WTC11 (cell line): ENCODE data around the gene ALK. TPM values are rescaled to one million over a fixed set of nuclear protein-coding genes. Genes with fewer than 3 reads are reported as not detected.

Experiments used
- ATAC-seq: fragments of 200-7000 bp; cut with Tn5 transposase; 2 replicates; pipeline ENCODE4 v1.10.0; 2021; ENCODE audit warnings: mild to moderate bottlenecking, moderate library complexity
- CTCF ChIA-PET: fragments of 300-600 bp; sonication (Branson Sonifier 250); formaldehyde crosslinking; loops from one replicate; lab custom pipeline; 2021; ENCODE audit warnings: antibody characterized with exemption; lab: Charles Lee
- POLR2A ChIA-PET: fragments of 350-600 bp; sonication (Branson Sonifier 250); formaldehyde crosslinking; loops from one replicate; lab custom pipeline; 2021; ENCODE audit warnings: antibody characterized with exemption; lab: Charles Lee
- DNase-seq: peaks from one replicate; pipeline ENCODE4 v3.0.0; 2021; ENCODE audit warnings: low spot score
- H3K27ac Mint-ChIP-seq: 2 replicates; pipeline ENCODE4 v1.8.0; 2021; ENCODE audit warnings: mixed read lengths
- H3K27me3 Mint-ChIP-seq: 2 replicates; pipeline ENCODE4 v1.8.0; 2021; ENCODE audit warnings: low read depth, mild to moderate bottlenecking, moderate library complexity, mixed read lengths
- H3K36me3 Mint-ChIP-seq: 2 replicates; pipeline ENCODE4 v1.8.0; 2021; ENCODE audit warnings: mixed read lengths
- H3K4me1 Mint-ChIP-seq: 2 replicates; pipeline ENCODE4 v1.8.0; 2022; ENCODE audit warnings: mixed read lengths
- H3K4me3 Mint-ChIP-seq: 2 replicates; pipeline ENCODE4 v1.8.0; 2021; ENCODE audit warnings: mild to moderate bottlenecking, moderate library complexity, mixed read lengths
- H3K9me3 Mint-ChIP-seq: 2 replicates; pipeline ENCODE4 v1.8.0; 2021; ENCODE audit warnings: mixed read lengths
- ESRRA ChIP-seq: sonication (generic); formaldehyde crosslinking; IDR thresholded peaks from 2 replicates; pipeline ENCODE4 v1.8.1; 2022; ENCODE audit warnings: mild to moderate bottlenecking, missing genetic modification reagents, borderline replicate concordance
- JAZF1 ChIP-seq: fragments of 250-450 bp; sonication (Bioruptor Pico); IDR thresholded peaks from 2 replicates; pipeline ENCODE4 v1.9.0; 2021; ENCODE audit warnings: moderate library complexity, mild to moderate bottlenecking, inconsistent platforms
- NFATC4 ChIP-seq: fragments of 250-450 bp; sonication (Bioruptor Pico); IDR thresholded peaks from 2 replicates; pipeline ENCODE4 v1.9.0; 2021; ENCODE audit warnings: mild to moderate bottlenecking
- OVOL2 ChIP-seq: fragments of 250-450 bp; sonication (Bioruptor Pico); IDR thresholded peaks from 2 replicates; pipeline ENCODE4 v1.9.0; 2021; ENCODE audit warnings: mild to moderate bottlenecking, borderline replicate concordance
- TEAD4 ChIP-seq: sonication (generic); formaldehyde crosslinking; IDR thresholded peaks from 2 replicates; pipeline ENCODE4 v1.8.0; 2022; ENCODE audit warnings: mild to moderate bottlenecking, missing genetic modification reagents
- ZNF121 ChIP-seq: sonication (generic); formaldehyde crosslinking; IDR thresholded peaks from 2 replicates; pipeline ENCODE4 v1.8.0; 2023; ENCODE audit warnings: missing genetic modification reagents
- ZNF396 ChIP-seq: fragments of 250-450 bp; sonication (Bioruptor Pico); IDR thresholded peaks from 2 replicates; pipeline ENCODE4 v1.8.0; 2021; ENCODE audit warnings: mild to moderate bottlenecking, moderate library complexity, borderline replicate concordance
- ZNF416 ChIP-seq: fragments of 250-450 bp; sonication (Bioruptor Pico); IDR thresholded peaks from 2 replicates; pipeline ENCODE4 v1.9.0; 2021; ENCODE audit warnings: mild to moderate bottlenecking, inconsistent platforms
- total RNA-seq: library from RNA; stranded (reverse); gene quantifications from 3 replicates; pipeline ENCODE4 v1.2.3, GENCODE V29; 2021
- TF ChIP-seq, protein P1 (sequence below): sonication (generic); formaldehyde crosslinking; IDR thresholded peaks from 2 replicates; pipeline ENCODE4 v1.8.0; 2022; ENCODE audit warnings: mild to moderate bottlenecking, missing genetic modification reagents
- TF ChIP-seq, protein P2 (sequence below): fragments of 250-450 bp; sonication (Bioruptor Pico); IDR thresholded peaks from 2 replicates; pipeline ENCODE4 v1.9.0; 2021; ENCODE audit warnings: mild to moderate bottlenecking
- TF ChIP-seq, protein P3 (sequence below): sonication (generic); formaldehyde crosslinking; IDR thresholded peaks from 2 replicates; pipeline ENCODE4 v1.8.1; 2023; ENCODE audit warnings: mild to moderate bottlenecking, moderate library complexity, missing genetic modification reagents
- TF ChIP-seq, protein P4 (sequence below): sonication (generic); formaldehyde crosslinking; IDR thresholded peaks from 2 replicates; pipeline ENCODE4 v1.8.1; 2022; ENCODE audit warnings: low read depth, mild to moderate bottlenecking, moderate library complexity, missing genetic modification reagents, borderline replicate concordance
- TF ChIP-seq, protein P5 (sequence below): sonication (generic); formaldehyde crosslinking; IDR thresholded peaks from 2 replicates; pipeline ENCODE4 v1.8.1; 2022; ENCODE audit warnings: mild to moderate bottlenecking, moderate library complexity, missing genetic modification reagents
- TF ChIP-seq, protein P6 (sequence below): sonication (generic); formaldehyde crosslinking; IDR thresholded peaks from 2 replicates; pipeline ENCODE4 v1.8.0; 2023; ENCODE audit warnings: missing genetic modification reagents
- TF ChIP-seq, protein P7 (sequence below): sonication (generic); formaldehyde crosslinking; IDR thresholded peaks from 2 replicates; pipeline ENCODE4 v1.8.1; 2023; ENCODE audit warnings: mild to moderate bottlenecking, missing genetic modification reagents
- TF ChIP-seq, protein P8 (sequence below): sonication (generic); formaldehyde crosslinking; IDR thresholded peaks from 2 replicates; pipeline ENCODE4 v1.8.0; 2022; ENCODE audit warnings: mild to moderate bottlenecking, missing genetic modification reagents
- TF ChIP-seq, protein P9 (sequence below): sonication (generic); formaldehyde crosslinking; conservative IDR thresholded peaks from 2 replicates; pipeline ENCODE4 v1.8.1; 2023; ENCODE audit warnings: mild to moderate bottlenecking, low read depth, missing genetic modification reagents, moderate library complexity

The ALK gene
- total RNA-seq, 1 experiment from 2014 or later, result not detected

DNA sequence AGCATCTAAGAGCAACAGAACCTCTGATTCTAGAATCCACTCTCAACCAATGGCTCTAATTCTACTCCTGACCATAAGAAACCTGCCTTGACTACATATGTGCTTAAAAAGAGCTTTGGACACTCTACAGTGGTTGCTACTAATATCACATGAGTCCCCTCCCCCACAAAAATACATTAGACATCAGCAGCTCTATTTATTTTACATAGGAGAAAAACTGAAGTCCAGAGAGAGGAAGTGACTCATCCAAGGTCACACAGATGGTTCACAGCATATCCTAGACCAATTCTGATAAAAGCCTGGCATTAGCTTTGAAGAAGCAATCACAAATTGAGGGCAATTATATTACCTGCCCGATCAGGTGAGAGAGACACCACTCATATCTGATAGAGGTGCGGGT, 49.8 kb downstream of the ALK start:
- TF ChIP-seq, protein P1, sequence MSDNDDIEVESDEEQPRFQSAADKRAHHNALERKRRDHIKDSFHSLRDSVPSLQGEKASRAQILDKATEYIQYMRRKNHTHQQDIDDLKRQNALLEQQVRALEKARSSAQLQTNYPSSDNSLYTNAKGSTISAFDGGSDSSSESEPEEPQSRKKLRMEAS (CRISPR knock-in tag), result no peak
- TF ChIP-seq, protein P2, sequence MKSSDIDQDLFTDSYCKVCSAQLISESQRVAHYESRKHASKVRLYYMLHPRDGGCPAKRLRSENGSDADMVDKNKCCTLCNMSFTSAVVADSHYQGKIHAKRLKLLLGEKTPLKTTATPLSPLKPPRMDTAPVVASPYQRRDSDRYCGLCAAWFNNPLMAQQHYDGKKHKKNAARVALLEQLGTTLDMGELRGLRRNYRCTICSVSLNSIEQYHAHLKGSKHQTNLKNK, result no peak
- TF ChIP-seq, protein P3, sequence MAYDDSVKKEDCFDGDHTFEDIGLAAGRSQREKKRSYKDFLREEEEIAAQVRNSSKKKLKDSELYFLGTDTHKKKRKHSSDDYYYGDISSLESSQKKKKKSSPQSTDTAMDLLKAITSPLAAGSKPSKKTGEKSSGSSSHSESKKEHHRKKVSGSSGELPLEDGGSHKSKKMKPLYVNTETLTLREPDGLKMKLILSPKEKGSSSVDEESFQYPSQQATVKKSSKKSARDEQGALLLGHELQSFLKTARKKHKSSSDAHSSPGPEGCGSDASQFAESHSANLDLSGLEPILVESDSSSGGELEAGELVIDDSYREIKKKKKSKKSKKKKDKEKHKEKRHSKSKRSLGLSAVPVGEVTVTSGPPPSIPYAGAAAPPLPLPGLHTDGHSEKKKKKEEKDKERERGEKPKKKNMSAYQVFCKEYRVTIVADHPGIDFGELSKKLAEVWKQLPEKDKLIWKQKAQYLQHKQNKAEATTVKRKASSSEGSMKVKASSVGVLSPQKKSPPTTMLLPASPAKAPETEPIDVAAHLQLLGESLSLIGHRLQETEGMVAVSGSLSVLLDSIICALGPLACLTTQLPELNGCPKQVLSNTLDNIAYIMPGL, result no peak
- TF ChIP-seq ZNF121 (CRISPR knock-in tag) (no peak), JAZF1 (no peak), ESRRA (CRISPR knock-in tag) (no peak), ZNF416 (no peak), TEAD4 (CRISPR knock-in tag) (no peak), OVOL2 (CRISPR knock-in tag) (no peak), NFATC4 (CRISPR knock-in tag) (no peak), ZNF396 (no peak)
- TF ChIP-seq, protein P4, sequence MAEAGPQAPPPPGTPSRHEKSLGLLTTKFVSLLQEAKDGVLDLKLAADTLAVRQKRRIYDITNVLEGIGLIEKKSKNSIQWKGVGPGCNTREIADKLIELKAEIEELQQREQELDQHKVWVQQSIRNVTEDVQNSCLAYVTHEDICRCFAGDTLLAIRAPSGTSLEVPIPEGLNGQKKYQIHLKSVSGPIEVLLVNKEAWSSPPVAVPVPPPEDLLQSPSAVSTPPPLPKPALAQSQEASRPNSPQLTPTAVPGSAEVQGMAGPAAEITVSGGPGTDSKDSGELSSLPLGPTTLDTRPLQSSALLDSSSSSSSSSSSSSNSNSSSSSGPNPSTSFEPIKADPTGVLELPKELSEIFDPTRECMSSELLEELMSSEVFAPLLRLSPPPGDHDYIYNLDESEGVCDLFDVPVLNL (CRISPR knock-in tag), result no peak
- TF ChIP-seq, protein P5, sequence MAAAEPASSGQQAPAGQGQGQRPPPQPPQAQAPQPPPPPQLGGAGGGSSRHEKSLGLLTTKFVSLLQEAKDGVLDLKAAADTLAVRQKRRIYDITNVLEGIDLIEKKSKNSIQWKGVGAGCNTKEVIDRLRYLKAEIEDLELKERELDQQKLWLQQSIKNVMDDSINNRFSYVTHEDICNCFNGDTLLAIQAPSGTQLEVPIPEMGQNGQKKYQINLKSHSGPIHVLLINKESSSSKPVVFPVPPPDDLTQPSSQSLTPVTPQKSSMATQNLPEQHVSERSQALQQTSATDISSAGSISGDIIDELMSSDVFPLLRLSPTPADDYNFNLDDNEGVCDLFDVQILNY (CRISPR knock-in tag), result no peak
- TF ChIP-seq, protein P6, sequence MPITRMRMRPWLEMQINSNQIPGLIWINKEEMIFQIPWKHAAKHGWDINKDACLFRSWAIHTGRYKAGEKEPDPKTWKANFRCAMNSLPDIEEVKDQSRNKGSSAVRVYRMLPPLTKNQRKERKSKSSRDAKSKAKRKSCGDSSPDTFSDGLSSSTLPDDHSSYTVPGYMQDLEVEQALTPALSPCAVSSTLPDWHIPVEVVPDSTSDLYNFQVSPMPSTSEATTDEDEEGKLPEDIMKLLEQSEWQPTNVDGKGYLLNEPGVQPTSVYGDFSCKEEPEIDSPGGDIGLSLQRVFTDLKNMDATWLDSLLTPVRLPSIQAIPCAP (CRISPR knock-in tag), result no peak
- TF ChIP-seq, protein P7, sequence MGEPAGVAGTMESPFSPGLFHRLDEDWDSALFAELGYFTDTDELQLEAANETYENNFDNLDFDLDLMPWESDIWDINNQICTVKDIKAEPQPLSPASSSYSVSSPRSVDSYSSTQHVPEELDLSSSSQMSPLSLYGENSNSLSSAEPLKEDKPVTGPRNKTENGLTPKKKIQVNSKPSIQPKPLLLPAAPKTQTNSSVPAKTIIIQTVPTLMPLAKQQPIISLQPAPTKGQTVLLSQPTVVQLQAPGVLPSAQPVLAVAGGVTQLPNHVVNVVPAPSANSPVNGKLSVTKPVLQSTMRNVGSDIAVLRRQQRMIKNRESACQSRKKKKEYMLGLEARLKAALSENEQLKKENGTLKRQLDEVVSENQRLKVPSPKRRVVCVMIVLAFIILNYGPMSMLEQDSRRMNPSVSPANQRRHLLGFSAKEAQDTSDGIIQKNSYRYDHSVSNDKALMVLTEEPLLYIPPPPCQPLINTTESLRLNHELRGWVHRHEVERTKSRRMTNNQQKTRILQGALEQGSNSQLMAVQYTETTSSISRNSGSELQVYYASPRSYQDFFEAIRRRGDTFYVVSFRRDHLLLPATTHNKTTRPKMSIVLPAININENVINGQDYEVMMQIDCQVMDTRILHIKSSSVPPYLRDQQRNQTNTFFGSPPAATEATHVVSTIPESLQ (CRISPR knock-in tag), result no peak
- TF ChIP-seq, protein P8, sequence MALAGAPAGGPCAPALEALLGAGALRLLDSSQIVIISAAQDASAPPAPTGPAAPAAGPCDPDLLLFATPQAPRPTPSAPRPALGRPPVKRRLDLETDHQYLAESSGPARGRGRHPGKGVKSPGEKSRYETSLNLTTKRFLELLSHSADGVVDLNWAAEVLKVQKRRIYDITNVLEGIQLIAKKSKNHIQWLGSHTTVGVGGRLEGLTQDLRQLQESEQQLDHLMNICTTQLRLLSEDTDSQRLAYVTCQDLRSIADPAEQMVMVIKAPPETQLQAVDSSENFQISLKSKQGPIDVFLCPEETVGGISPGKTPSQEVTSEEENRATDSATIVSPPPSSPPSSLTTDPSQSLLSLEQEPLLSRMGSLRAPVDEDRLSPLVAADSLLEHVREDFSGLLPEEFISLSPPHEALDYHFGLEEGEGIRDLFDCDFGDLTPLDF (CRISPR knock-in tag), result no peak
- TF ChIP-seq, protein P9, sequence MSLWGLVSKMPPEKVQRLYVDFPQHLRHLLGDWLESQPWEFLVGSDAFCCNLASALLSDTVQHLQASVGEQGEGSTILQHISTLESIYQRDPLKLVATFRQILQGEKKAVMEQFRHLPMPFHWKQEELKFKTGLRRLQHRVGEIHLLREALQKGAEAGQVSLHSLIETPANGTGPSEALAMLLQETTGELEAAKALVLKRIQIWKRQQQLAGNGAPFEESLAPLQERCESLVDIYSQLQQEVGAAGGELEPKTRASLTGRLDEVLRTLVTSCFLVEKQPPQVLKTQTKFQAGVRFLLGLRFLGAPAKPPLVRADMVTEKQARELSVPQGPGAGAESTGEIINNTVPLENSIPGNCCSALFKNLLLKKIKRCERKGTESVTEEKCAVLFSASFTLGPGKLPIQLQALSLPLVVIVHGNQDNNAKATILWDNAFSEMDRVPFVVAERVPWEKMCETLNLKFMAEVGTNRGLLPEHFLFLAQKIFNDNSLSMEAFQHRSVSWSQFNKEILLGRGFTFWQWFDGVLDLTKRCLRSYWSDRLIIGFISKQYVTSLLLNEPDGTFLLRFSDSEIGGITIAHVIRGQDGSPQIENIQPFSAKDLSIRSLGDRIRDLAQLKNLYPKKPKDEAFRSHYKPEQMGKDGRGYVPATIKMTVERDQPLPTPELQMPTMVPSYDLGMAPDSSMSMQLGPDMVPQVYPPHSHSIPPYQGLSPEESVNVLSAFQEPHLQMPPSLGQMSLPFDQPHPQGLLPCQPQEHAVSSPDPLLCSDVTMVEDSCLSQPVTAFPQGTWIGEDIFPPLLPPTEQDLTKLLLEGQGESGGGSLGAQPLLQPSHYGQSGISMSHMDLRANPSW (CRISPR knock-in tag), result no peak
- TF ChIP-seq, all 79 proteins: peak for 0
- DNase-seq (no peak), ATAC-seq (no peak)
- POLR2A ChIA-PET, result no interaction called here
- Mint-ChIP-seq H3K27me3 (no peaks in the 10 kb centered on the region), H3K27ac (no peak overlapping the region), H3K4me1 (no peaks in the 10 kb centered on the region), H3K4me3 (no peak overlapping the region), H3K36me3 (no peaks in the 10 kb centered on the region), H3K9me3 (peaks cover 16% of the 10 kb centered on the region)
- CTCF ChIA-PET, result no interaction called here
